K562 (cell line): ENCODE measurements around the gene ROBO1. TPM values are rescaled to one million over a fixed set of nuclear protein-coding genes. Genes with fewer than 3 reads are reported as not detected.

ENCODE experiments used
- ATAC-seq: fragments of 200-7000 bp; cut with Tn5 transposase; 3 replicates; pipeline ENCODE4 v1.9.1; 2020; ENCODE audit warnings: moderate library complexity
- BruUV-seq: library from RNA; stranded (reverse); fragments of 400-500 nt; replicated peaks from 2 replicates; lab custom pipeline; 2021; lab: Mats Ljungman, UMichigan
- CTCF ChIA-PET: fragments of 300-600 bp; formaldehyde crosslinking; extraction: SDS; loops from one replicate; lab custom pipeline; 2021; ENCODE audit warnings: low intra/inter-chr PET ratio; lab: Yijun Ruan, JAX
- POLR2A ChIA-PET: fragments of 300-600, 350-650 bp; sonication (Branson Sonifier 250); formaldehyde crosslinking; extraction: SDS; loops from one replicate; lab custom pipeline; 2021; ENCODE audit warnings: antibody characterized with exemption, inconsistent platforms; lab: Yijun Ruan, JAX
- DNase-seq, 4 experiments: peaks; one replicate each; pipeline versions ENCODE4 v3.0.0 to v3.0.0-alpha.2; 2011 to 2018; ENCODE audit warnings: low spot score in 3 of 4, mixed read lengths in 3 of 4; ENCODE audit errors: extremely low read depth in 1 of 4
- FAIRE-seq: peaks from 2 replicates; lab custom pipeline; 2011; peaks lifted over from hg19 to GRCh38; lab: Jason Lieb, UNC
- H2AFZ ChIP-seq: 2 replicates; pipeline ENCODE4 v1.6.0; 2011; ENCODE audit warnings: low read depth, low read length, control low read depth, inconsistent platforms
- H3K27ac ChIP-seq: fragments of 200-600 bp; 3 replicates; pipeline ENCODE4 v1.8.0; 2011; ENCODE audit warnings: low read depth, mild to moderate bottlenecking, control low read depth, inconsistent platforms, low read length, moderate library complexity, mixed read lengths; ENCODE audit errors: extremely low read depth
- H3K27me3 ChIP-seq, 2 experiments: fragments of 300-600 bp in 1 of 2; 2 replicates in 1 of 2; 3 replicates in 1 of 2; pipeline versions ENCODE4 v1.6.0 to v1.8.0; 2011; ENCODE audit warnings: inconsistent platforms in 2 of 2, low read length in 2 of 2, mild to moderate bottlenecking in 1 of 2, mixed read lengths in 1 of 2, moderate library complexity in 1 of 2; ENCODE audit not compliant: control insufficient read depth in 2 of 2, insufficient read depth in 2 of 2
- H3K36me3 ChIP-seq: fragments of 300-600 bp; 3 replicates; pipeline ENCODE4 v1.8.0; 2011; ENCODE audit warnings: mild to moderate bottlenecking, low read length, inconsistent platforms; ENCODE audit not compliant: control insufficient read depth, insufficient read depth
- H3K4me1 ChIP-seq, 2 experiments: fragments of 200-600 bp in 1 of 2; replicated peaks in 1 of 2; 2 replicates in 1 of 2; 3 replicates in 1 of 2; pipeline versions ENCODE4 v1.5.1 to v1.8.0; 2011; ENCODE audit warnings: inconsistent platforms in 2 of 2, low read length in 2 of 2, mild to moderate bottlenecking in 1 of 2, mixed read lengths in 1 of 2, moderate library complexity in 1 of 2; ENCODE audit not compliant: control insufficient read depth in 2 of 2, insufficient read depth in 2 of 2
- H3K4me2 ChIP-seq: 2 replicates; pipeline ENCODE4 v1.6.1; 2011; ENCODE audit warnings: low read length, control low read depth, inconsistent platforms, mixed read lengths; ENCODE audit not compliant: insufficient read depth
- H3K4me3 ChIP-seq: fragments of 200-600 bp; sonication (generic), shearing (Covaris generic); 2 replicates; pipeline ENCODE4 v1.5.1; 2016; ENCODE audit warnings: control low read depth, inconsistent platforms
- H3K79me2 ChIP-seq: fragments of 200-600 bp; 3 replicates; pipeline ENCODE4 v1.8.0; 2011; ENCODE audit warnings: low read length, inconsistent platforms; ENCODE audit not compliant: control insufficient read depth, insufficient read depth
- H3K9ac ChIP-seq, 2 experiments: 2 replicates each; pipeline versions ENCODE4 v1.6.0 to v1.6.1; 2011; ENCODE audit warnings: low read depth in 2 of 2, low read length in 2 of 2, control low read depth in 1 of 2, inconsistent platforms in 1 of 2, mild to moderate bottlenecking in 1 of 2, mixed read lengths in 1 of 2; ENCODE audit not compliant: insufficient read depth in 1 of 2
- H3K9me1 ChIP-seq: one replicate; pipeline ENCODE4 v1.6.0; 2011; ENCODE audit warnings: inconsistent platforms, mild to moderate bottlenecking, low read length, moderate library complexity; ENCODE audit not compliant: control insufficient read depth, insufficient read depth
- H3K9me3 ChIP-seq: replicated peaks from 2 replicates; pipeline ENCODE4 v1.5.1; 2011; ENCODE audit warnings: low read depth, low read length, inconsistent platforms; ENCODE audit not compliant: control insufficient read depth, insufficient read depth
- H4K20me1 ChIP-seq: replicated peaks from 2 replicates; pipeline ENCODE4 v1.6.1; 2011; ENCODE audit warnings: low read length, inconsistent platforms, mixed read lengths; ENCODE audit not compliant: control insufficient read depth, insufficient read depth
- IRF9 ChIP-seq: fragments of 450-650 bp; IDR thresholded peaks from 2 replicates; pipeline ENCODE4 v1.6.1; 2016; ENCODE audit warnings: missing biosample characterization, missing genetic modification characterization
- MCM3 ChIP-seq: fragments of 450-650 bp; IDR thresholded peaks from 2 replicates; pipeline ENCODE4 v1.6.1; 2016
- MITF ChIP-seq: IDR thresholded peaks from 2 replicates; pipeline ENCODE4 v1.6.1; 2014; ENCODE audit warnings: antibody characterized with exemption
- PTRF ChIP-seq: fragments of 450-650 bp; IDR thresholded peaks from 2 replicates; pipeline ENCODE4 v1.6.1; 2016; ENCODE audit warnings: mild to moderate bottlenecking, missing genetic modification characterization, missing compliant biosample characterization
- SIN3B ChIP-seq: fragments of 450-650 bp; IDR thresholded peaks from 2 replicates; pipeline ENCODE4 v1.6.1; 2017; ENCODE audit warnings: low read depth, mild to moderate bottlenecking, moderate library complexity
- SPI1 ChIP-seq: IDR thresholded peaks from 2 replicates; pipeline ENCODE4 v1.6.1; 2011; ENCODE audit warnings: low read depth, low read length, control low read depth, borderline replicate concordance
- SRSF1 ChIP-seq: fragments of 200-400 bp; formaldehyde crosslinking; IDR thresholded peaks from 2 replicates; pipeline ENCODE4 v1.6.1; 2017; ENCODE audit warnings: mild to moderate bottlenecking, low read depth, low read length, moderate library complexity
- SRSF3 ChIP-seq: fragments of 200-400 bp; formaldehyde crosslinking; IDR thresholded peaks from 2 replicates; pipeline ENCODE4 v1.6.1; 2016; ENCODE audit warnings: mild to moderate bottlenecking, low read length, moderate library complexity; ENCODE audit not compliant: insufficient read depth
- ZBTB33 ChIP-seq: sonication (generic); formaldehyde crosslinking; IDR thresholded peaks from 2 replicates; pipeline ENCODE4 v1.8.1; 2023; ENCODE audit warnings: mild to moderate bottlenecking, missing genetic modification reagents
- ZBTB8A ChIP-seq: fragments of 450-650 bp; IDR thresholded peaks from 2 replicates; pipeline ENCODE4 v1.6.1; 2018; ENCODE audit warnings: mild to moderate bottlenecking, moderate library complexity; ENCODE audit not compliant: partially characterized antibody
- ZNF41 ChIP-seq: fragments of 250-450 bp; sonication (Bioruptor Pico); conservative IDR thresholded peaks from 2 replicates; pipeline ENCODE4 v1.4.0; 2020; ENCODE audit warnings: mild to moderate bottlenecking
- WGBS: fragments of 100-300 bp; shearing (Covaris generic); methylation state at CpG from one replicate; pipeline ENCODE4 v1.1.6; 2016; ENCODE audit warnings: low coverage, mixed read lengths; ENCODE audit not compliant: insufficient coverage; ENCODE audit errors: missing lambda C conversion rate; 5-methylcytosine and 5-hydroxymethylcytosine counted together
- in situ Hi-C: fragments of 300-500 bp; cut with MboI; formaldehyde crosslinking; loops from 4 replicates; pipeline ENCODE4 v1.15.0; 2018; ENCODE audit warnings: inconsistent platforms, mixed read lengths
- intact Hi-C: fragments of 100-400 bp; cut with micrococcal nuclease; formaldehyde crosslinking; loops from 2 replicates; pipeline ENCODE4 v1.14.2; 2022
- polyA plus RNA-seq, 8 experiments: library from polyadenylated mRNA; depleted of rRNA in 4 of 8; stranded (reverse) in 5 of 8; unstranded in 3 of 8; fragments of >200 nt; fragmentation: Nextera tagmentation in 2 of 8; fragmentation: Illumina TruSeq in 1 of 8; extraction: Ambion mirVana in 2 of 8; extraction: Trizol in 1 of 8; gene quantifications; 2 replicates each; pipeline versions ENCODE4 v1.2.1 to v1.2.3, GENCODE V29; 2011 to 2014; ENCODE audit warnings: inconsistent platforms in 1 of 8, missing spikeins in 1 of 8
- total RNA-seq, 7 experiments: library from RNA; depleted of rRNA in 6 of 7; stranded (reverse); fragments of >200 nt in 6 of 7; fragmentation: Illumina TruSeq in 2 of 7; extraction: Trizol in 2 of 7; gene quantifications; 2 replicates each; pipeline versions ENCODE4 v1.2.1 to v1.2.3, GENCODE V29; 2011 to 2021; ENCODE audit warnings: low replicate concordance in 1 of 7
- TF ChIP-seq, protein P1 (sequence below): fragments of 450-650 bp; formaldehyde crosslinking; IDR thresholded peaks from 2 replicates; pipeline ENCODE4 v1.4.0; 2020; ENCODE audit warnings: mild to moderate bottlenecking, moderate library complexity
- TF ChIP-seq, protein P2 (sequence below): fragments of 450-650 bp; conservative IDR thresholded peaks from 2 replicates; pipeline ENCODE4 v1.6.1; 2016; ENCODE audit warnings: missing genetic modification characterization, low read depth, mild to moderate bottlenecking, control low read depth, missing compliant biosample characterization

ROBO1 gene
- total and polyA plus RNA-seq, 9 of the 15 experiments (the other 6 are each of a cell fraction or from before 2014, with no cell fraction given) = 0.01 to 0.53 (median 0.17) TPM; not detected in 5

GRCh38 chr3:79154865-79155264 is 612.9 kb downstream of the ROBO1 start:
- no peak overlapping the region for H3K4me3 ChIP-seq
- no peak overlapping the region for H3K4me2 ChIP-seq
- no peaks in the 10 kb centered on the region for H3K9me1 ChIP-seq
- H3K36me3 ChIP-seq = no peaks in the 10 kb centered on the region
- H2AFZ ChIP-seq = no peak overlapping the region
- H3K79me2 ChIP-seq = no peaks in the 10 kb centered on the region
- no peak overlapping the region for H3K27ac ChIP-seq
- in situ Hi-C loops = no loop called here
- no peak for FAIRE-seq
- no peak overlapping the region for H3K9ac ChIP-seq
- POLR2A ChIA-PET = no interaction called here
- H3K4me1 ChIP-seq = no peaks in the 10 kb centered on the region
- H3K9me3 ChIP-seq = no peaks in the 10 kb centered on the region
- intact Hi-C loops = no loop called here
- no peak for DNase-seq
- TF ChIP-seq MITF (no peak), ZNF41 (CRISPR knock-in tag) (no peak), ZBTB33 (CRISPR knock-in tag) (no peak), SPI1 (no peak), SRSF1 (no peak), ZBTB8A (no peak), SIN3B (no peak), SRSF3 (no peak), IRF9 (tag) (no peak), MCM3 (no peak), PTRF (no peak)
- TF ChIP-seq, protein P1, sequence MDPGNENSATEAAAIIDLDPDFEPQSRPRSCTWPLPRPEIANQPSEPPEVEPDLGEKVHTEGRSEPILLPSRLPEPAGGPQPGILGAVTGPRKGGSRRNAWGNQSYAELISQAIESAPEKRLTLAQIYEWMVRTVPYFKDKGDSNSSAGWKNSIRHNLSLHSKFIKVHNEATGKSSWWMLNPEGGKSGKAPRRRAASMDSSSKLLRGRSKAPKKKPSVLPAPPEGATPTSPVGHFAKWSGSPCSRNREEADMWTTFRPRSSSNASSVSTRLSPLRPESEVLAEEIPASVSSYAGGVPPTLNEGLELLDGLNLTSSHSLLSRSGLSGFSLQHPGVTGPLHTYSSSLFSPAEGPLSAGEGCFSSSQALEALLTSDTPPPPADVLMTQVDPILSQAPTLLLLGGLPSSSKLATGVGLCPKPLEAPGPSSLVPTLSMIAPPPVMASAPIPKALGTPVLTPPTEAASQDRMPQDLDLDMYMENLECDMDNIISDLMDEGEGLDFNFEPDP (CRISPR knock-in tag) = no peak
- TF ChIP-seq, protein P2, sequence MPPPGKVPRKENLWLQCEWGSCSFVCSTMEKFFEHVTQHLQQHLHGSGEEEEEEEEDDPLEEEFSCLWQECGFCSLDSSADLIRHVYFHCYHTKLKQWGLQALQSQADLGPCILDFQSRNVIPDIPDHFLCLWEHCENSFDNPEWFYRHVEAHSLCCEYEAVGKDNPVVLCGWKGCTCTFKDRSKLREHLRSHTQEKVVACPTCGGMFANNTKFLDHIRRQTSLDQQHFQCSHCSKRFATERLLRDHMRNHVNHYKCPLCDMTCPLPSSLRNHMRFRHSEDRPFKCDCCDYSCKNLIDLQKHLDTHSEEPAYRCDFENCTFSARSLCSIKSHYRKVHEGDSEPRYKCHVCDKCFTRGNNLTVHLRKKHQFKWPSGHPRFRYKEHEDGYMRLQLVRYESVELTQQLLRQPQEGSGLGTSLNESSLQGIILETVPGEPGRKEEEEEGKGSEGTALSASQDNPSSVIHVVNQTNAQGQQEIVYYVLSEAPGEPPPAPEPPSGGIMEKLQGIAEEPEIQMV (tag) = no peak
- TF ChIP-seq, all 486 proteins: peak for 0
- CTCF ChIA-PET = no interaction called here
- BruUV-seq = no TSS peak
- Histone ChIP-seq H3K27me3 (no peaks in the 10 kb centered on the region), H4K20me1 (no peaks in the 10 kb centered on the region)
- ATAC-seq = no peak
- WGBS = 0% methylated on average over 2 of the region's 2 CpGs
